HepG2 (cell line): Measurements from ENCODE around the gene RNF149. TPM values are rescaled to one million over a fixed set of nuclear protein-coding genes. Genes with fewer than 3 reads are reported as not detected.

Source experiments
- CCAR2 ChIP-seq: fragments of 200-400 bp; formaldehyde crosslinking; optimal IDR thresholded peaks from 2 replicates; pipeline ENCODE3; 2018; ENCODE audit warnings: low read depth, mild to moderate bottlenecking, low read length, moderate library complexity
- CCDC6 ChIP-seq: sonication (generic); formaldehyde crosslinking; IDR thresholded peaks from 2 replicates; pipeline ENCODE4 v1.8.1; 2022; ENCODE audit warnings: mild to moderate bottlenecking, missing genetic modification reagents, moderate library complexity
- DNMT1 ChIP-seq: sonication (generic); formaldehyde crosslinking; IDR thresholded peaks from 2 replicates; pipeline ENCODE4 v1.5.1; 2020; ENCODE audit warnings: mild to moderate bottlenecking, missing genetic modification reagents
- GABPA ChIP-seq, 2 experiments: IDR thresholded peaks; 2 replicates each; pipeline ENCODE4 v1.6.1; 2011 to 2016; ENCODE audit warnings: low read depth in 2 of 2, low read length in 1 of 2, missing biosample characterization in 1 of 2, missing genetic modification characterization in 1 of 2
- HNF4A ChIP-seq: sonication (generic); formaldehyde crosslinking; IDR thresholded peaks from 2 replicates; pipeline ENCODE4 v1.4.0; 2020; ENCODE audit warnings: missing genetic modification reagents
- IRF2 ChIP-seq: IDR thresholded peaks from 2 replicates; pipeline ENCODE4 v1.6.1; 2018; ENCODE audit warnings: missing genetic modification reagents, missing compliant biosample characterization
- MED13 ChIP-seq: sonication (generic); formaldehyde crosslinking; IDR thresholded peaks from 2 replicates; pipeline ENCODE4 v1.5.0; 2020; ENCODE audit warnings: missing genetic modification reagents
- NFYB ChIP-seq: sonication (generic); formaldehyde crosslinking; IDR thresholded peaks from 2 replicates; pipeline ENCODE4 v1.4.0; 2020; ENCODE audit warnings: missing genetic modification reagents
- PCBP1 ChIP-seq: fragments of 200-400 bp; formaldehyde crosslinking; IDR thresholded peaks from 2 replicates; pipeline ENCODE4 v1.6.1; 2017; ENCODE audit warnings: mild to moderate bottlenecking, low read depth, low read length, borderline replicate concordance
- RBM39 ChIP-seq: fragments of 200-400 bp; formaldehyde crosslinking; IDR thresholded peaks from one replicate; pipeline ENCODE4 v1.6.1; 2018; ENCODE audit warnings: antibody characterized with exemption, mild to moderate bottlenecking, low read depth, low read length; ENCODE audit not compliant: poor library complexity, severe bottlenecking
- RFXANK ChIP-seq: IDR thresholded peaks from 2 replicates; pipeline ENCODE4 v1.6.1; 2016
- TCF12 ChIP-seq, 2 experiments: fragments of 450-650 bp in 1 of 2; sonication (generic) in 1 of 2; formaldehyde crosslinking in 1 of 2; IDR thresholded peaks; 2 replicates each; pipeline versions ENCODE4 v1.6.1 to v1.8.0; 2017 to 2022; ENCODE audit warnings: antibody characterized with exemption in 1 of 2, mild to moderate bottlenecking in 1 of 2, missing genetic modification reagents in 1 of 2, moderate library complexity in 1 of 2
- YY1 ChIP-seq: IDR thresholded peaks from 2 replicates; pipeline ENCODE4 v1.6.1; 2011; ENCODE audit warnings: low read length, low read depth, moderate library complexity, mild to moderate bottlenecking; ENCODE audit not compliant: insufficient read depth, insufficient replicate concordance
- ZFP82 ChIP-seq: sonication (generic); formaldehyde crosslinking; IDR thresholded peaks from 2 replicates; pipeline ENCODE4 v1.5.1; 2020; ENCODE audit warnings: mild to moderate bottlenecking, missing genetic modification reagents, borderline replicate concordance
- ZFX ChIP-seq: sonication (generic); formaldehyde crosslinking; IDR thresholded peaks from 2 replicates; pipeline ENCODE4 v1.4.0; 2020; ENCODE audit warnings: mild to moderate bottlenecking, low read depth, missing genetic modification reagents, moderate library complexity
- ZKSCAN1 ChIP-seq: fragments of 150-350 bp; IDR thresholded peaks from 2 replicates; pipeline ENCODE4 v1.6.1; 2014; ENCODE audit warnings: low read length
- ZNF143 ChIP-seq: sonication (generic); formaldehyde crosslinking; IDR thresholded peaks from 2 replicates; pipeline ENCODE4 v1.4.0; 2020; ENCODE audit warnings: missing genetic modification reagents
- ZNF207 ChIP-seq: fragments of 450-650 bp; IDR thresholded peaks from 2 replicates; pipeline ENCODE4 v1.6.1; 2016; ENCODE audit warnings: antibody characterized with exemption, borderline replicate concordance
- ZNF383 ChIP-seq: sonication (generic); formaldehyde crosslinking; IDR thresholded peaks from 2 replicates; pipeline ENCODE4 v1.4.0; 2020; ENCODE audit warnings: missing genetic modification reagents, mild to moderate bottlenecking, borderline replicate concordance
- ZNF468 ChIP-seq: sonication (generic); formaldehyde crosslinking; IDR thresholded peaks from 2 replicates; pipeline ENCODE4 v1.8.0; 2022; ENCODE audit warnings: mild to moderate bottlenecking, moderate library complexity, missing genetic modification reagents
- ZNF557 ChIP-seq: sonication (generic); formaldehyde crosslinking; IDR thresholded peaks from 2 replicates; pipeline ENCODE4 v1.4.0; 2020; ENCODE audit warnings: missing genetic modification reagents
- ZNF788 ChIP-seq: sonication (generic); formaldehyde crosslinking; IDR thresholded peaks from 2 replicates; pipeline ENCODE4 v1.5.0; 2020; ENCODE audit warnings: mild to moderate bottlenecking, missing genetic modification reagents, borderline replicate concordance
- ZNF878 ChIP-seq: sonication (generic); formaldehyde crosslinking; IDR thresholded peaks from 2 replicates; pipeline ENCODE4 v1.8.1; 2023; ENCODE audit warnings: mild to moderate bottlenecking, missing genetic modification reagents, moderate library complexity
- ZSCAN21 ChIP-seq: sonication (generic); formaldehyde crosslinking; IDR thresholded peaks from 2 replicates; pipeline ENCODE4 v1.8.0; 2022; ENCODE audit warnings: mild to moderate bottlenecking, missing genetic modification reagents, moderate library complexity, borderline replicate concordance
- polyA plus RNA-seq, 8 experiments: library from polyadenylated mRNA; depleted of rRNA in 3 of 8; stranded (reverse) in 7 of 8; unstranded in 1 of 8; fragments of >200 nt; fragmentation: Illumina TruSeq in 4 of 8; extraction: Trizol in 4 of 8; gene quantifications; 2 replicates each; pipeline versions ENCODE4 v1.2.1 to v1.2.3, GENCODE V29; 2011 to 2016; ENCODE audit warnings: low read depth in 4 of 8, missing spikeins in 1 of 8, mixed read lengths in 1 of 8; ENCODE audit not compliant: insufficient read depth in 1 of 8
- total RNA-seq, 5 experiments: library from RNA; depleted of rRNA; stranded (reverse); fragments of >200 nt; fragmentation: Illumina TruSeq; extraction: Trizol; gene quantifications; 2 replicates each; pipeline ENCODE4 v1.2.3, GENCODE V29; 2016; ENCODE audit warnings: low read depth in 1 of 5
- TF ChIP-seq, protein P1 (sequence below): IDR thresholded peaks from 2 replicates; pipeline ENCODE4 v1.6.1; 2016; ENCODE audit warnings: missing biosample characterization, missing genetic modification reagents, low read depth
- TF ChIP-seq, protein P2 (sequence below): sonication (generic); formaldehyde crosslinking; IDR thresholded peaks from 2 replicates; pipeline ENCODE4 v1.4.0; 2020; ENCODE audit warnings: missing genetic modification reagents
- TF ChIP-seq, protein P3 (sequence below): sonication (generic); formaldehyde crosslinking; IDR thresholded peaks from 2 replicates; pipeline ENCODE4 v1.4.0; 2020; ENCODE audit warnings: mild to moderate bottlenecking, missing genetic modification reagents

The RNF149 gene
- total and polyA plus RNA-seq, 2 of the 13 experiments (the other 11 are each of a cell fraction or from before 2014, with no cell fraction given), result 87.6 to 109 TPM

DNA sequence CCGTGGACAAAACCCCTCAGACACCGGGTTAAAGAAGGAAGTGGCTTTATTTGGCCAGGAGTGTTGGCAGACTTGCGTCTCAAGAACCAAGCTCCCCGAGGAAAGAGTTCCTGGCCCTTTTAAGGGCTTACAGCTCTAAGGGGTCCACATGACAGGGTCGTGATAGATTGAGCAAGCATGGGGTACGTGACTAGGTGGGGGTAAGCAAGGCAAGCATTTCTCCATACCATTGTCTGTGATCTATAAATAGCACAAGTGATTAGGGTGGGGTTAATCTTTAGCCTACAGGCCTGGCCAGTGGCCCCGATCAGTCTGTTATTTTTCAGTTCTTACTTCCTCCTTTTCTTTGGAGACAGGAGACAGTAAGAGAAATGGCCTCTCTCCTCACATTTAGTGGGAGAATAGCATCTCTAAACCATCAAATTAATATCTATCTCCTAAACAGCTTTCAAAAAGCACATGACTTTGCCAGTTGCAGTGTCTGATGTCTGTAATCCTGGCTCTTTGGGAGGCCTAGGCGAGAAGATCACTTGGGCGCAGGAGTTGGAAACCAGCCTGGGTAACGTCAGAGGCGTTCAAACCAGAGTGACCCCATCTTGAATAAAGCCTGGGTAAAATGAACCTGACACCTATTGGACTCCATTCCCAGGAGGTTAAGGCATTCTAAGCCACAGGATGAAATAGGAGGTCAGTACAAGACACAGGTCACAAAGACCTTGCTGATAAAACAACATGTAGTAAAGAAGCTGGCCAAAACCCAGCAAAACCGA is 74.1 kb downstream of the RNF149 start (continued):
- TF ChIP-seq, protein P1, sequence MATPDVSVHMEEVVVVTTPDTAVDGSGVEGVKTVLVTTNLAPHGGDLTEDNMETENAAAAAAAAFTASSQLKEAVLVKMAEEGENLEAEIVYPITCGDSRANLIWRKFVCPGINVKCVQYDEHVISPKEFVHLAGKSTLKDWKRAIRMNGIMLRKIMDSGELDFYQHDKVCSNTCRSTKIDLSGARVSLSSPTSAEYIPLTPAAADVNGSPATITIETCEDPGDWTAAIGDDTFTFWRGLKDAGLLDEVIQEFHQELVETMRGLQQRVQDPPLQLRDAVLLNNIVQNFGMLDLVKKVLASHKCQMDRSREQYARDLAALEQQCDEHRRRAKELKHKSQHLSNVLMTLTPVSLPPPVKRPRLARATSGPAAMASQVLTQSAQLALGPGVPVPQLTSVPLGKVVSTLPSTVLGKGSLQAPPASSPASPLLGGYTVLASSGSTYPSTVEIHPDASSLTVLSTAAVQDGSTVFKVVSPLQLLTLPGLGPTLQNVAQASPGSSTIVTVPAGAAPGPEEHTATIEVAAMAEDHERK, result no peak
- TF ChIP-seq, protein P2, sequence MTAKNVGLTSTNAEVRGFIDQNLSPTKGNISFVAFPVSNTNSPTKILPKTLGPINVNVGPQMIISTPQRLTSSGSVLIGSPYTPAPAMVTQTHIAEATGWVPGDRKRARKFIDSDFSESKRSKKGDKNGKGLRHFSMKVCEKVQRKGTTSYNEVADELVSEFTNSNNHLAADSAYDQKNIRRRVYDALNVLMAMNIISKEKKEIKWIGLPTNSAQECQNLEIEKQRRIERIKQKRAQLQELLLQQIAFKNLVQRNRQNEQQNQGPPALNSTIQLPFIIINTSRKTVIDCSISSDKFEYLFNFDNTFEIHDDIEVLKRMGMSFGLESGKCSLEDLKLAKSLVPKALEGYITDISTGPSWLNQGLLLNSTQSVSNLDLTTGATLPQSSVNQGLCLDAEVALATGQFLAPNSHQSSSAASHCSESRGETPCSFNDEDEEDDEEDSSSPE (CRISPR knock-in tag), result no peak
- TF ChIP-seq DNMT1 (CRISPR knock-in tag) (no peak), ZNF383 (CRISPR knock-in tag) (no peak), CCDC6 (no peak), YY1 (no peak), GABPA (IDR thresholded peaks at IDR 0.05; ENCODE audit: low read depth, low read length) (no peak), GABPA (CRISPR knock-in tag; IDR thresholded peaks at IDR 0.05; ENCODE audit: low read depth) (no peak), HNF4A (CRISPR knock-in tag) (peak; percentile 23; the same call in 1 of the 2 replicates), ZNF207 (no peak), ZNF878 (CRISPR knock-in tag) (peak; percentile 13; the same call in 1 of the 2 replicates), ZFX (CRISPR knock-in tag) (no peak), RFXANK (no peak), RBM39 (no peak), ZSCAN21 (CRISPR knock-in tag) (no peak), ZNF557 (CRISPR knock-in tag) (no peak), ZNF143 (CRISPR knock-in tag) (no peak), ZNF788 (CRISPR knock-in tag) (no peak), ZKSCAN1 (no peak), MED13 (CRISPR knock-in tag) (no peak), TCF12 (IDR thresholded peaks at IDR 0.05) (no peak), TCF12 (CRISPR knock-in tag; IDR thresholded peaks at IDR 0.05) (0 out of 2 replicates have a peak, but pooled peaks have one; percentile 44), ZNF468 (CRISPR knock-in tag) (no peak), CCAR2 (no peak), ZFP82 (CRISPR knock-in tag) (no peak), PCBP1 (no peak), IRF2 (peak; percentile 63; the same call in 1 of the 2 replicates), NFYB (no peak)
- TF ChIP-seq, protein P3, sequence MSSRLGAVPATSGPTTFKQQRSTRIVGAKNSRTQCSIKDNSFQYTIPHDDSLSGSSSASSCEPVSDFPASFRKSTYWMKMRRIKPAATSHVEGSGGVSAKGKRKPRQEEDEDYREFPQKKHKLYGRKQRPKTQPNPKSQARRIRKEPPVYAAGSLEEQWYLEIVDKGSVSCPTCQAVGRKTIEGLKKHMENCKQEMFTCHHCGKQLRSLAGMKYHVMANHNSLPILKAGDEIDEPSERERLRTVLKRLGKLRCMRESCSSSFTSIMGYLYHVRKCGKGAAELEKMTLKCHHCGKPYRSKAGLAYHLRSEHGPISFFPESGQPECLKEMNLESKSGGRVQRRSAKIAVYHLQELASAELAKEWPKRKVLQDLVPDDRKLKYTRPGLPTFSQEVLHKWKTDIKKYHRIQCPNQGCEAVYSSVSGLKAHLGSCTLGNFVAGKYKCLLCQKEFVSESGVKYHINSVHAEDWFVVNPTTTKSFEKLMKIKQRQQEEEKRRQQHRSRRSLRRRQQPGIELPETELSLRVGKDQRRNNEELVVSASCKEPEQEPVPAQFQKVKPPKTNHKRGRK (CRISPR knock-in tag), result no peak
